ENCODE measurements around the gene RPL35A. TPM values are rescaled to one million over a fixed set of nuclear protein-coding genes. Genes with fewer than 3 reads are reported as not detected.

Gene RPL35A
- total and polyA plus RNA-seq, 7 donors = 603 to 2,719 (median 1,719) TPM

DNA sequence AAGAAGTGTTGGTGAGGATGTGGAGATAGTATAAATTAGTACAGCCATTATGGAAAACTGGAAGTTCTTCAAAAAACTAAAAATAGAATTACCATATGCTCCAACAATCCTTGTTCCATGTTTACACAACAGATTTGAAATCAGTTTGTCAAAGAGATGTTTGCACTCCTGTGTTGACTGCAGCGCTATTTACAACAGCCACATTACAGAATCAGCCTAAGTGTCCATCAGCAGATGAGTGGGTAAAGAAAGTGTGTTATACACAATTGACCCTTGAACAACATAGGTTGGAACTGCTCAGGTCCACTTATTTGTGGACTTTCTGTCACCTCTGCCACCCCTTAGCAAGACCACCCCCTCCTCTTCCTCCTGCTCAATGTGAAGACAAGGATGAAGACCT, 44.7 kb downstream of the RPL35A start:
- no peak for TF ChIP-seq POLR2A (IDR thresholded peaks at IDR 0.05)
- no peak for TF ChIP-seq EP300 (IDR thresholded peaks at IDR 0.05)
- TF ChIP-seq POLR2AphosphoS5 (IDR thresholded peaks at IDR 0.05) = no peak
- TF ChIP-seq, protein P1, sequence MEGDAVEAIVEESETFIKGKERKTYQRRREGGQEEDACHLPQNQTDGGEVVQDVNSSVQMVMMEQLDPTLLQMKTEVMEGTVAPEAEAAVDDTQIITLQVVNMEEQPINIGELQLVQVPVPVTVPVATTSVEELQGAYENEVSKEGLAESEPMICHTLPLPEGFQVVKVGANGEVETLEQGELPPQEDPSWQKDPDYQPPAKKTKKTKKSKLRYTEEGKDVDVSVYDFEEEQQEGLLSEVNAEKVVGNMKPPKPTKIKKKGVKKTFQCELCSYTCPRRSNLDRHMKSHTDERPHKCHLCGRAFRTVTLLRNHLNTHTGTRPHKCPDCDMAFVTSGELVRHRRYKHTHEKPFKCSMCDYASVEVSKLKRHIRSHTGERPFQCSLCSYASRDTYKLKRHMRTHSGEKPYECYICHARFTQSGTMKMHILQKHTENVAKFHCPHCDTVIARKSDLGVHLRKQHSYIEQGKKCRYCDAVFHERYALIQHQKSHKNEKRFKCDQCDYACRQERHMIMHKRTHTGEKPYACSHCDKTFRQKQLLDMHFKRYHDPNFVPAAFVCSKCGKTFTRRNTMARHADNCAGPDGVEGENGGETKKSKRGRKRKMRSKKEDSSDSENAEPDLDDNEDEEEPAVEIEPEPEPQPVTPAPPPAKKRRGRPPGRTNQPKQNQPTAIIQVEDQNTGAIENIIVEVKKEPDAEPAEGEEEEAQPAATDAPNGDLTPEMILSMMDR (IDR thresholded peaks at IDR 0.05) = no peak
- no peak for DNase-seq
- WGBS, 2 donors = 92 to 96% methylated on average over 1 of the region's 1 CpG
- H3K27ac ChIP-seq = no peak overlapping the region
- H3K36me3 ChIP-seq = peaks cover 0 to 12% (median 2%) of the 10 kb centered on the region in 4 donors
- no peaks in the 10 kb centered on the region for H3K27me3 ChIP-seq
- no peaks in the 10 kb centered on the region for H3K9me3 ChIP-seq
- intact Hi-C loops (cut with DNase I) = no loop called here
- H3K4me3 ChIP-seq = no peak overlapping the region
- H3K4me1 ChIP-seq = no peaks in the 10 kb centered on the region

DNA sequence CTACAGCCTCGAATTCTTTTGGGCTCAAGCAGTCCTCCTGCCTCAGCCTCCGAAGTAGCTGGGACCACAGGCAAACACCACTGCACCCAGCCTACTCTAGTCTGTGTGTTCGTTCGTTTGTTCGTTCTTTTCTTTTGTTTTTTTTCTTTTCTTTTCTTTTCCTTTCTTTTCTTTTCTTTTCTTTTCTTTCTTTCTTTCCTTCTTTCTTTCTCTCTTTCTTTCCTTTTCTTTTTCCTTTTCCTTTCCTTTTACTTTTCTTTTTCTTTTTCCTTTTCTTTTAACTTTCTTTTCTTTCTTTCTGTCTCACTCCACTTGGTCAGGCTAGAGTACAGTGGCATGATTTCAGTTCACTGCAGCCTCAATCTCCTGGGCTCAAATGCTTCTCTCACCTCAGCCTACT, 46.9 kb downstream of the RPL35A start:
- Histone ChIP-seq H3K9me3 (no peaks in the 10 kb centered on the region), H3K4me3 (no peak overlapping the region), H3K27me3 (no peaks in the 10 kb centered on the region), H3K36me3 (peaks cover 0 to 13% (median 0%) of the 10 kb centered on the region in 4 donors), H3K4me1 (no peaks in the 10 kb centered on the region), H3K27ac (no peak overlapping the region)
- TF ChIP-seq, protein P1 (IDR thresholded peaks at IDR 0.05) = no peak
- TF ChIP-seq EP300 (IDR thresholded peaks at IDR 0.05) (no peak), POLR2A (IDR thresholded peaks at IDR 0.05) (no peak)
- intact Hi-C loops (cut with DNase I) = no loop called here
- DNase-seq = no peak
- 85 to 91% methylated on average over 5 of the region's 5 CpGs for WGBS, 2 donors

- Histone ChIP-seq H3K36me3 (peaks cover 0 to 13% (median 0%) of the 10 kb centered on the region in 4 donors), H3K27me3 (no peaks in the 10 kb centered on the region), H3K4me1 (no peaks in the 10 kb centered on the region), H3K27ac (no peak overlapping the region), H3K9me3 (no peaks in the 10 kb centered on the region), H3K4me3 (no peak overlapping the region)
- WGBS, 2 donors = 97 to 98% methylated on average over 3 of the region's 3 CpGs
- no peak for DNase-seq
- intact Hi-C loops (cut with DNase I) = no loop called here
- TF ChIP-seq POLR2AphosphoS5 (IDR thresholded peaks at IDR 0.05) (no peak), EP300 (IDR thresholded peaks at IDR 0.05) (no peak), POLR2A (IDR thresholded peaks at IDR 0.05) (no peak)
- TF ChIP-seq, protein P1 (IDR thresholded peaks at IDR 0.05) = no peak
Measured at GRCh38 chr3:197997936-197998335, 47.9 kb downstream of the RPL35A start.

Small RNA genes within 50 kb of the gene (small RNA-seq; reads per million reads assigned to genes)
- gene RNU6-621P = 0 reads per million in 3 donors

Other genes starting within 250 kb of the RPL35A start
- gene RUBCN, start 213.3 kb upstream of the RPL35A start, total RNA-seq = 10 to 100 TPM; 35.2 to 41.8 (median 36.6) TPM
- 10 to 100 TPM in 1 of 3 donors, 1 to 10 TPM in 2; 2.4 to 20.4 (median 5.5) TPM for gene RUBCN, start 213.3 kb upstream of the RPL35A start, polyA plus RNA-seq
- gene FYTTD1, start 200.3 kb upstream of the RPL35A start, total RNA-seq = 10 to 100 TPM; 46.4 to 63.9 (median 51.8) TPM
- 10 to 100 TPM; 11.4 to 15.7 (median 13.2) TPM for gene FYTTD1, start 200.3 kb upstream of the RPL35A start, polyA plus RNA-seq
- gene LRCH3, start 158.9 kb upstream of the RPL35A start, total RNA-seq = 100 to 1,000 TPM in 1 of 4 donors, 10 to 100 TPM in 3; 44.7 to 154 (median 49.4) TPM
- gene LRCH3, start 158.9 kb upstream of the RPL35A start, polyA plus RNA-seq = 10 to 100 TPM in 1 of 3 donors, 1 to 10 TPM in 2; 4.8 to 15.7 (median 5.5) TPM
- gene LMLN, start 10.0 kb downstream of the RPL35A start, total RNA-seq = 1 to 10 TPM; 3.3 to 7.5 (median 6.9) TPM
- gene LMLN, start 10.0 kb downstream of the RPL35A start, polyA plus RNA-seq = 1 to 10 TPM in 2 of 3 donors, under 1 TPM in 1; 0.23 to 2.3 (median 1.8) TPM